Fibroblast of the conjunctiva (primary cell): ENCODE data around the gene SEZ6L.

Experiments
- DNase-seq: peaks from one replicate; pipeline ENCODE4 v3.0.0-alpha.2; 2010; ENCODE audit warnings: low read depth

SEZ6L gene

GRCh38 chr22:26182723-26183122 is 13.5 kb downstream of the SEZ6L start:
- no peak for DNase-seq

GRCh38 chr22:26185190-26185589 is 15.9 kb downstream of the SEZ6L start:
- no peak for DNase-seq

GRCh38 chr22:26188341-26188740 is 19.1 kb downstream of the SEZ6L start:
- DNase-seq: no peak

GRCh38 chr22:26194313-26194712 is 25.1 kb downstream of the SEZ6L start:
- no peak for DNase-seq

- no peak for DNase-seq
Measured at GRCh38 chr22:26194877-26195276, 25.6 kb downstream of the SEZ6L start.

- no peak for DNase-seq
Measured at GRCh38 chr22:26196657-26197056, 27.4 kb downstream of the SEZ6L start.

GRCh38 chr22:26197425-26197824 is 28.2 kb downstream of the SEZ6L start:
- DNase-seq: no peak

- no peak for DNase-seq
Measured at GRCh38 chr22:26199665-26200064, 30.4 kb downstream of the SEZ6L start.

- no peak for DNase-seq
Measured at GRCh38 chr22:26202280-26202924, 33.1 kb downstream of the SEZ6L start.

- no peak for DNase-seq
Measured at GRCh38 chr22:26205494-26205893, 36.2 kb downstream of the SEZ6L start.

GRCh38 chr22:26210334-26210733 is 41.1 kb downstream of the SEZ6L start:
- DNase-seq: no peak

GRCh38 chr22:26213826-26214225 is 44.6 kb downstream of the SEZ6L start:
- DNase-seq: no peak

GRCh38 chr22:26214466-26214865 is 45.2 kb downstream of the SEZ6L start:
- no peak for DNase-seq

- DNase-seq: no peak
Measured at GRCh38 chr22:26215736-26216135, 46.5 kb downstream of the SEZ6L start.

- DNase-seq: no peak
Measured at GRCh38 chr22:26225207-26225606, 55.9 kb downstream of the SEZ6L start.

GRCh38 chr22:26226538-26227297 is 57.5 kb downstream of the SEZ6L start:
- DNase-seq: no peak

- no peak for DNase-seq
Measured at GRCh38 chr22:26229910-26230309, 60.6 kb downstream of the SEZ6L start.

- no peak for DNase-seq
Measured at GRCh38 chr22:26234296-26234695, 65.0 kb downstream of the SEZ6L start.

GRCh38 chr22:26235792-26236487 is 66.7 kb downstream of the SEZ6L start:
- no peak for DNase-seq

GRCh38 chr22:26236991-26237390 is 67.7 kb downstream of the SEZ6L start:
- DNase-seq: no peak

- DNase-seq: no peak
Measured at GRCh38 chr22:26238596-26238995, 69.3 kb downstream of the SEZ6L start.

GRCh38 chr22:26239581-26239980 is 70.3 kb downstream of the SEZ6L start:
- DNase-seq: no peak

- DNase-seq: no peak
Measured at GRCh38 chr22:26241361-26241760, 72.1 kb downstream of the SEZ6L start.
